ENCODE results near the gene ZNF675.
A peak's percentile ranks its signal among the peaks of the same experiment; 100 is the strongest.
"Not testable (repeated sequence)": the region's sequence is repeated elsewhere in the genome, so short reads cannot be mapped to it uniquely, and the experiment has no call there.

ZNF675 gene

DNA sequence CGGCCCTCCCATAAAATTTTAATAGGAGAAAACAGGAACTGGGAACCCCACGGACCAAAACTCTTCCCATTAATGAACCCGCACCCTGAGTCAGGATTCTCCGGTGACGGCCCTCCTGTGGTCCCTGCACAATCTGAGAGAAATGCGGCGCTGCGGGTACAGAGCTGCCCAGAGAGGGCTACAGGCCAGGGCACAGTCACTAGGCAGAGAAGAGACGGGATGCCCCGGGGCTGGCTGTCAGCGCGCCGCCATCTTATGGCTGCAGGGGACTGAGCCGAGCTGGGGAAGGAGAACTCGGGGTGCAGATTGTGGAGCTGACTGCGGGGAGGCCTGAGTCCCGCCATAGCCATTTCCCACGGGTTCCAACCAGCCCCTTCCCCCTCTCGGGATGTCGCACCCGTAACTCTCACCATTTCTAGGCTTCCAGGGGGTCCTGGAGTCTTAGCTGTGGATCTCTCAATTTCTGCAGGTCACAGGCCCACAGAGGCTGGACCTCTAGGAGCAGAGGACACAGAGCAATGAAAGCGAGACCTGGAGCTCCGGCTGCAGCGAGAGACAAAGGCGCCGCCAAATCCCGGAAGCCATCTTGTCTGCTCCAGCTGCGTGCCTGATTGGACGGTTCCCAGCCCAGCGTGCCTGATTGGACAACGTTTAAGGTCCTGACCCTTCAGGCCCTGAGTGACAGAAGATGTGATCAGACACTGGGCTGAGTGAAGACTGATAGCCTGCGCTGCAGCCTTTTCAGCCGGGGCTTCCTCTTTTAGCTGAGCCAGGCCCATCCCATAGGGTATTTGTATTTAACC is at the start of gene ZNF675:
ZNF675 (minus strand) TSS at position 592 of the 803 bp plus-strand sequence; CDS start at position 413, 179 bp downstream.
- peak; percentile 95 for DNase-seq

DNA sequence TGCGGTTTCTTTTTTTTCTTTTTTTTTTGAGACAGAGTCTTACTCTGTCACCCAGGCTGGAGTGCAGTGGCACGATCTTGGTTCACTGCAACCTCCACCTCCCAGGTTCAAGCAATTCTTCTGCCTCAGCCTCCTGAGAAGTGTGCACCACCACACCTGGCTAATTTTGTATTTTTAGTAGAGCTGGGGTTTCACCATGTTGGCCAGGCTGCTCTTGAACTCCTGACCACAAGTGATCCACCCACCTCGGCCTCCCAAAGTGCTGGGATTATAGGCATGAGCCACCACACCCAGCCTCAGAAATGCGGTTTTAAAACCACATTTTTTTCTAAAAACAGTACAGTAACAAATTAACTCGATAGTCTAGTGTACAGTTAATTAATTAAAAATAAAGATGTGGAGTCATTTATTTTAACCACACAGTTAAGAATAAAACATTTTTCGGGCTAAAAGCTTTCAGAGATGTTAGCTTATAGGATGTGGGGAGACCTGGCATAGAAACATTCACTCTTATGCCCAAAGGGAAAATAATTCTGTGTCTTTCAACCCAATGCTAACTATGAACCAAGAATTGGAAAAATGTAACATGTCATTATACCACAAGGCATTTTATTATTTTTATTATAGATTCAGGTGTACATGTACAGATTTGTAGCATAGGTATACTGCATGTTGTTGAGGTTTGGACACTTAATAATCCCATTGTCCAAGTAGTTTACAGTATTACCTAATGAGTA is 43.9 kb upstream of the ZNF675 start:
- not testable (repeated sequence) for DNase-seq

DNA sequence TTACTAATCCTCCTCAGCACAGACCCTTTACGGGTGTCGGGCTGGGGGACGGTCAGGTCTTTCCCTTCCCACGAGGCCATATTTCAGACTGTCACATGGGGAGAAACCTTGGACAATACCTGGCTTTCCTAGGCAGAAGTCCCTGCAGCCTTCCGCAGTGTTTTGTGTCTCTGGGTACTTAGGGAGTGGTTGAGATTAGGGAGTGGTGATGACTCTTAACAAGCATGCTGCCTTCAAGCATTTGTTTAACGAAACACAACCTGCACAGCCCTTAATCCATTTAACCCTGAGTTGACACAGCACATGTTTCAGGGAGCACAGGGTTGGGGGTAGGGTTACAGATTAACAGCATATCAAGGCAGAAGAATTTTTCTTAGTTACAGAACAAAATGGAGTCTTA is 37.1 kb upstream of the ZNF675 start:
- DNase-seq = not testable (repeated sequence)

DNA sequence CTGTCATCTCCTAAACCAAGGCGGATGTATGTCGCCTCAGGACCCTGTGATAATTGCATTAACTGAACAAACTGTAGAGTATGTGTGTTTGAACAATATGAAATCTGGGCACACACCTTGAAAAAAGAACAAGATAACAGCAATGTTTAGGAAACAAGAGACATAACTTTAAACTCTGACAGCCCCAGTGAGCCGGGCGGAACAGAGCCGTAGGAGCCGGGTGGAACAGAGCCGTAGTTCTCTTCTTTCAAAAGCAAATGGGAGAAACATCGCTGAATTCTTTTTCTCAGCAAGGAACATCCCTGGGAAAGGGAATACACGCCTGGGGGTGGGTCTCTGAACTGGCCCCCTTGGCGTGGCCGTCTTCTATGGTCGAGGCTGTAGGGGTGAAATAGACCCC is 31.8 kb upstream of the ZNF675 start:
- no peak for DNase-seq

DNA sequence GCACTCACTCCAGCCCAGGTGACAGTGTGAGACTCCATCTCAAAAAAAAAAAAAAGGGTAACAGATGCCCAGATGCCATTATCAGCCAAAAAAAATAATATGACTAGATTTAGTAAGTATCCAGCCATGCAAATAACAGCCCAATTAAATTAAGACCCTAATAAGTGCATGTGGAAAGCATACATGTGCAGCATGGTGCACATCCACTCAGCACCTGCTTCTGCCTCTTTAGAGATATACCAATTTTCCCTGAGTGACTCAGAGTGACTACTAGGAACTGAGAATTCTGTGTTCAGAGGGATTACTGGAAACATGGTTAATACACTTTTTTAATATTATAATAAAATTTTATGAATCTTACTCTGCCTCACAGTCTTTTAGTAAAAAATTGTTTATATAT is 29.8 kb upstream of the ZNF675 start:
- no peak for DNase-seq

DNA sequence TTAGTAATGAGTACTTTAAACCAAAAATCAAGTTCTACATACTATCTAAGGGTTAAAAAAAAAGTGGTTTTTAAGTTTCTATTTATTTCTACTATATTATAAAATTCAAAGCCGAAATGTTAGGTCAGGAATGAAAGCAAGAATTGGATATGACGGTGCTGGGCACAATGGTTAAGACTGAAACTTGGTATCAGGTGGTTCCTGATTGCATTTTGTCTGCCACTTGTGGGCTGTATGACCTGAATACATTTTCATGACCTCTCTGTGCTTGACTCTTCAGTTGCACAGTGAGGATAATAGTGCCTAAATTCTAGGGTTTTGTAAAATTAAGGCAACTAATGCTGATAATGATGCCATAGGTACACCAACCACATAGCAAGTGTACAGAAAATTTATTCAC is 22.3 kb upstream of the ZNF675 start:
- no peak for DNase-seq

DNA sequence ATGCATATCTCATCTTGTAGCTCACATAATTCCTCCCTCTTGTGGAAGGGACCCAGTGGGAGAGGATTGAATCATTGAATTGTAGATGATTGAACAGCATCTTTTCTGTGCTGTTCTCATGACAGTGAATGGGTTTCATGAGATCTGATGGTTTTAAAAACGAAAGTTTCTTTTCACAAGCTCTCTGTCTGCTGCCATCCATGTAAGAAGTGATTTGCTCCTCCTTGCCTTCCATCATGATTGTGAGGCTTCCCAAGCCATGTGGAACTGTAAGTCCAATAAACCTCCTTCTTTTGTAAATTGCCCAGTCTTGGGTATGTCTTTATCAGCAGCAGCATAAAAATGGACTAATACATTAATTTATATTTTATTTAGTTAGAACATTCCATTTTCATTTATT is 19.6 kb upstream of the ZNF675 start:
- DNase-seq = no peak

DNA sequence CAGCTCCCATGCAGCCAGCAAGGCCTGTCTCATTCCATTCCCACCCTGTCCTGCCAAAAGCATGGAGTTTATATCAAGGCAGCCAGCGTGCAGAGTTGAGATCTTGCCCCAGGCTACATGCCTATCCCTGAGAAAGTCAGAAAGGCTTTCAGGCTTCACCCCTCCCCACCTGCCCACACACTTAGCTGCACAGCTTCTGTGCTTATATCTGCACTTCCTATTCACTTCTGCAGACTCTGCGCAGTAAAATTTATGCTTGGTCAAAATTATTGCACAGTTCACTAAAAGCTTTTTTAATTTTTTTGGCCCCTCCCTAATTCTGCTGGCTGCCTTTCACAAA is 12.5 kb upstream of the ZNF675 start:
- DNase-seq = peak; percentile 62

DNA sequence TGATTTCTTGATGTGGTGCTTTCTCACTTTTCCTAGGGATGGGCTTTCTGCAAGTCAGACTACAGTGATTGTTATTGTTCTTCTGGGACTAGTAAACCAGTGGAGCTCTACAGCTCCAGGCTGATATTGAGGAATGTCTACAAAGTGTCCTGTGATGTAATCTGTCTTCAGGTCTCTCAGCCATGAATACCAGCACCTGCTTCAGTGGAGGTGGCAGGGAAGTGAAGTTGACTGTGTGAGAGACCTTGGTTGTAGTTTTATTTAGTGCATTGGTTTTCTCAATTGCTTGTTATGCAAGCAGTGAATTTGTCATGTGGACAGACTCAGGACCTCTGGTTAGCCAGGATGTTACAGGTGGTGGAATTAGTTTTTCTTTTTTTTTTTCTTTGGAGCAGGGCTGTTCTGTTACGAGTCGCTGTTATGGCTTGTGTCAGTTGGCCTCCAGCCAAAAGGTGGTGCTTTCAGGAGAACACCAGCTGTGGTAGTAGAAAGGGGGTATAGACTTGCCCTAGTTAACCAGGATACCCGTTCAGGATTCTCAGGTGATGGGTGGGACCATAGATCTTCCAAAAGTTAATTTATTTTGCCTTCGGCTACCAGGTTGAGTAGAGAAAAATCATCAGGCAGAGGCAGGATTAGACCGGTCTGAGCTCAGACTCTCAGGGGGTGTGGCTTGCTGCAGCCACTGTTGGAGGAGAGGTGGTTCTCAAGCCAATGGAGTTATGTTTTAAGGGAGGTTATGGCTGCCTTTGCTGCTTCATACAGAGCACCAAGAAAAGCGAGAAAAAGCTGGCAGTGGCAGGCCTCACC is 11.9 kb upstream of the ZNF675 start:
- peak; percentile 27 for DNase-seq

DNA sequence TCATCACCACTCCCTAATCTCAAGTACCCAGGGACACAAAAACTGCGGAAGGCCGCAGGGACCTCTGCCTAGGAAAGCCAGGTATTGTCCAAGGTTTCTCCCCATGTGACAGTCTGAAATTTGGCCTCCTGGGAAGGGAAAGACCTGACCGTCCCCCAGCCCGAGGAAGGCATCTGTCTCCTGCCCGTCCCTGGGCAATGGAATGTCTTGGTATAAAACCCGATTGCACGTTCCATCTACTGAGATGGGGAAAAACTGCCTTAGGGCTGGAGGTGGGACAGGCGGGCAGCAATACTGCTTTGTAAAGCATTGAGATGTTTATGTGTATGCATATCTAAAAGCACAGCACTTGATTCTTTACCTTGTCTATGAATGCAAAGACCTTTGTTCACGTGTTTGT is 5.9 kb upstream of the ZNF675 start:
- not testable (repeated sequence) for DNase-seq

DNA sequence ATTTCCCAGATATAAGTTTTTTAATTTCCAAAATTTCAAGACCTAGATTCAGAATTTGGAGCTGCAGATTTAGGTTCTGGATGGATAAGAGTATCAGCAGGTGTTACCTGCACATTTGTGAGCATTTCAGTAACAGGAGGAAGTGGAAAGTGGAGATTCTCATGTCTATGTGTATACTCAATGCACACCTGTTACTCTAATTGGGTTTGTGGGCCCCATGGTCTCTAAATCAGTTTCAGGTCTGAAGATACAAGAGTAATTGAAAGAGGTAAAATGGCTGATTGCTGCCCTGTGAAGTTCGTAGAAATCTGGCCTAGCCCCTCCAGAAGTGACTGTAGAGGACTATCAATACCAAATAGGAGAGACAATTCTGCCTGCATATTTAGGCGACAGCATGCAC is 13.9 kb downstream of the ZNF675 start:
- DNase-seq = no peak

DNA sequence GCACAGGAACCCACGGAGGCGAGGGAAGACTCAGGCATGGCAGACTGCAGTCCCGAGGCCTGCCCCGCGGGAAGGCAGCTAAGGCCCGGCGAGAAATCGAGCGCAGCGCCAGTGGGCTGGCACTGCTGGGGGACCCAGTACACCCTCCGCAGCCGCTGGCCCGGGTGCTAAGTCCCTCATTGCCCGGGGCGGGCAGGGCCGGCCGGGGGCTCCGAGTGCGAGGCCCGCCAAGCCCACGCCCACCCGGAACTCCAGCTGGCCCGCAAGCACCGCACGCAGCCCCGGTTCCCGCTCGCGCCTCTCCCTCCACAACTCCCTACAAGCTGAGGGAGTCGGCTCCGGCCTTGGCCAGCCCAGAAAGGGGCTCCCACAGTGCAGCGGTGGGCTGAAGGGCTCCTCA is 18.4 kb downstream of the ZNF675 start:
- DNase-seq = not testable (repeated sequence)

DNA sequence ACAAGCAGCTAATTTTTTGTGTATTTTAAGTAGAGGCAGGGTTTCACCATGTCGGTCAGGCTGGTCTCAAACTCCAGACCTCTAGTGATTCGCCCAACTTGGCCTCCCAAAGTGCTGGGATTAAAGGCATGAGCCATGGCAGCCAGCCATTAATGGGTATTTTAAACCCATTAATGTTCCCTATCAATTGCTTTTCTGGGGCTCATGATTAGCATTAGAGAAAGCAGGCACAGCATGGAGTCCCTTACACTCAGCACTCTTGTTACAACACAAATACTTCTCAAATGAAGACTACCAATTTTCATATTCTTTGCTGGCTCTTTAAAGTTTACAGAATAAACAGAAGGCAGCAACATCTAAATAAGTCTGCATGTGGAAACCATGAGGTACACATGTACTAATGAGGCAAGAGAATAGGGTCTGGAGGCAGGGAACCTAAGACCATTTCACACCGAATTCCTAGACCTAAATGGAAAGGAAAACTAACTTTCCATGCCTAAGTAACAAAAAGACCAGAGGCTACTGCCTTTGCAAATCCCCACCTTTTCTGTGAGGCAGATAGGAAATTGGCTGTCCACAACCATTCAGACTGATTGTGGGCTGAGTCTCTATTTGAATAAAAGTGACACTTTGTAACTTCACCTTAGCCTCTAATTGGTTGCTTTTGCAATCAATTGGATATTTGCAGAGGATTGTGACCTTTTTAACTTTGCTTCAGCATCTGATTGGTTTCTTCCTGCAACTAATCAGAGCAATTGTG is 21.2 kb downstream of the ZNF675 start:
- DNase-seq = no peak

DNA sequence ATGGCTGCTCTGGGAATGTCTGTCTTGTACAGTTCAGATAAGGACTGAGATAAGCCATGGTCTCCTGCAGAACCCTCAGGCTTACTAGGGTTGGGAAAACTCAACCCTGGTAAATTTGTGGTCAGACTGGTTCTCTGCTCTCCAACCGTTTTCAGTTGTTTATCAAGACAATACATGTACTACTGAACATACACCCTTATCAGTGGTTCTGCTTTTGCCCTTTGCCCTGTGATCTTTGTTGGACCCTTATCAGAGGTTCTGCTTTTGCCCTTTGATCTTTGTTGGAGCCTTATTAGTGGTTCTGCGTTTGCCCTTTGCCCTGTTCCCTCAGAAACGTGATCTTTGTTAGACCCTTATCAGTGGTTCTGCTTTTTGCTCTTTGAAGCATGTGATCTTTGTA is 37.2 kb downstream of the ZNF675 start:
- peak; percentile 9 for DNase-seq

Data from EL (cell line).